Uterus (tissue), 2 donors: ENCODE data around the gene CES5A.

Experiments used
- CTCF ChIP-seq, 4 experiments: fragments of 200-600 bp in 2 of 4; fragments of 450-650 bp in 2 of 4; sonication (generic) in 2 of 4; IDR thresholded peaks; one replicate each; pipeline ENCODE4 v1.5.1; 2016 to 2019; ENCODE audit warnings: antibody characterized with exemption in 4 of 4, mild to moderate bottlenecking in 2 of 4, moderate library complexity in 1 of 4
- POLR2A ChIP-seq, 2 donors: fragments of 450-650 bp; IDR thresholded peaks; one replicate each; pipeline ENCODE4 v1.6.1; 2016; ENCODE audit warnings: antibody characterized with exemption in 2 of 2, mild to moderate bottlenecking in 1 of 2, moderate library complexity in 1 of 2

GRCh38 chr16:55832425-55832772 is 42.8 kb downstream of the CES5A start:
- no peak for TF ChIP-seq CTCF (IDR thresholded peaks at IDR 0.05)
- TF ChIP-seq POLR2A (IDR thresholded peaks at IDR 0.05) = no peak
